ENCODE results near the gene RAD51B.

The RAD51B gene

GRCh38 chr14:68131907-68132306 lies 312.3 kb downstream of the RAD51B start:
- no peak for DNase-seq (ENCODE audit: low read depth in 2 of 2)
- no peak for TF ChIP-seq CTCF (IDR thresholded peaks at IDR 0.05; ENCODE audit: low read depth, low read length)
- no peak overlapping the region for H3K4me3 ChIP-seq (replicated peaks in 1 of 2; ENCODE audit: low read depth in 2 of 2, low read length in 2 of 2)

GRCh38 chr14:68132563-68133121 lies 313.1 kb downstream of the RAD51B start:
- H3K4me3 ChIP-seq (replicated peaks in 1 of 2; ENCODE audit: low read depth in 2 of 2, low read length in 2 of 2) = no peak overlapping the region
- TF ChIP-seq CTCF (IDR thresholded peaks at IDR 0.05; ENCODE audit: low read depth, low read length) = no peak
- no peak for DNase-seq (ENCODE audit: low read depth in 2 of 2)

GRCh38 chr14:68133856-68134255 lies 314.3 kb downstream of the RAD51B start:
- TF ChIP-seq CTCF (IDR thresholded peaks at IDR 0.05; ENCODE audit: low read depth, low read length) = no peak
- H3K4me3 ChIP-seq (replicated peaks in 1 of 2; ENCODE audit: low read depth in 2 of 2, low read length in 2 of 2) = no peak overlapping the region
- no peak for DNase-seq (ENCODE audit: low read depth in 2 of 2)

- H3K4me3 ChIP-seq (replicated peaks in 1 of 2; ENCODE audit: low read depth in 2 of 2, low read length in 2 of 2) = no peak overlapping the region
- no peak for TF ChIP-seq CTCF (IDR thresholded peaks at IDR 0.05; ENCODE audit: low read depth, low read length)
- no peak for DNase-seq (ENCODE audit: low read depth in 2 of 2)
Observed at GRCh38 chr14:68135028-68135427, 315.4 kb downstream of the RAD51B start.

- DNase-seq (ENCODE audit: low read depth in 2 of 2) = peak; percentile 48 to 62
Observed at GRCh38 chr14:68135566-68135965, 316.0 kb downstream of the RAD51B start.

GRCh38 chr14:68137704-68138619 lies 318.4 kb downstream of the RAD51B start:
- no peak overlapping the region for H3K4me3 ChIP-seq (replicated peaks in 1 of 2; ENCODE audit: low read depth in 2 of 2, low read length in 2 of 2)
- peak; percentile 84 to 99 for DNase-seq (ENCODE audit: low read depth in 2 of 2)
- no peak for TF ChIP-seq CTCF (IDR thresholded peaks at IDR 0.05; ENCODE audit: low read depth, low read length)

More at GRCh38 chr14:68135566-68135965, 316.0 kb downstream of the RAD51B start:
- no peak overlapping the region for H3K4me3 ChIP-seq (replicated peaks in 1 of 2; ENCODE audit: low read depth in 2 of 2, low read length in 2 of 2)
- TF ChIP-seq CTCF (IDR thresholded peaks at IDR 0.05; ENCODE audit: low read depth, low read length) = no peak

Measured in cardiac fibroblast (primary cell).